GM19438 (cell line): Measurements from ENCODE around the gene DTX1.

ENCODE experiments used
- ATAC-seq: cut with Tn5 transposase; IDR thresholded peaks from one replicate; pipeline ENCODE4 v1.9.1; 2021; ENCODE audit warnings: low read depth; ENCODE audit not compliant: unreplicated experiment

The DTX1 gene

GRCh38 chr12:113056631-113057488 lies at the start of gene DTX1:
Gene DTX1, plus strand, starts transcription at chr12:113056730. Its CDS starts 1,463 bp downstream, at chr12:113058193.
- no peak for ATAC-seq

GRCh38 chr12:113007166-113007565 lies 49.4 kb upstream of the DTX1 start:
- no peak for ATAC-seq

- ATAC-seq, result no peak
Measured at GRCh38 chr12:113010701-113011100, 45.8 kb upstream of the DTX1 start.

GRCh38 chr12:113014565-113014964 lies 42.0 kb upstream of the DTX1 start:
- ATAC-seq, result no peak

DNA sequence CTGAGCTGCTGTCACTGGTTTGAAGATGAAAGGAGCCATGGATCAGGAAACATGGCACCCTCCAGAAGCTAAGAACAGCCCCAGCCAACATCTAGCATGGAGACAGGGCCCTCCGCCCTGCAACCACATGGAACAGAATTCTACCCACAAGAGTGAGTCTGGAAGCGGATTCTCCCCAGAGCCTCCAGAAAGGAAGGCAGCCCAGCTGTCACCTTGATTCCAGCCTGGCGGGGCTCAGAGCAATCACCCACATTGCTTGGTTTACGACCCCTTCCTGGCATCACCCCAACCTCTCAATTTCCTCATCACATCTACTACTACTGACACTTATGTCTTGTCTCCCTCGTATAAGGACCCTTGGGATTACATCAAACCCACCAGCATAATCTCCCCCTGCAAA lies 39.7 kb upstream of the DTX1 start:
- ATAC-seq, result no peak

GRCh38 chr12:113019025-113019424 lies 37.5 kb upstream of the DTX1 start:
- no peak for ATAC-seq

DNA sequence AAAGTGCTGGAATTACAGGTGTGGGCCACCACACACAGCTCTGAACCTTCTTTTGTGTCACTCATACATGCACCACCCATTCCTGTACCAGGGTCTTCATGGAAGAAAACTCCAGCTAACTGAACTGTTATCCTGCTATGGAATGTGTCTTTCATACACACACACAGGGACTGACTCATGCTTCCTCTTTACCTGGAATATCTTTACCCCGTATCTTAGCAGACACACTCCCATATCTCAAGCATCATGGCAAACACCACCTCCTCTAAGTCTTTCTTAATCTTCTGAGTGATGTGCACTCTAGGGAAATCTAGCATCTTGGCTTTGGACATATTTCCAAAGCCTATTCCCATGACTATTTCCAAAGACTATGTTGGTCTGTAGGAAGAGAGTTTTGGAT lies 35.0 kb upstream of the DTX1 start:
- ATAC-seq, result no peak

DNA sequence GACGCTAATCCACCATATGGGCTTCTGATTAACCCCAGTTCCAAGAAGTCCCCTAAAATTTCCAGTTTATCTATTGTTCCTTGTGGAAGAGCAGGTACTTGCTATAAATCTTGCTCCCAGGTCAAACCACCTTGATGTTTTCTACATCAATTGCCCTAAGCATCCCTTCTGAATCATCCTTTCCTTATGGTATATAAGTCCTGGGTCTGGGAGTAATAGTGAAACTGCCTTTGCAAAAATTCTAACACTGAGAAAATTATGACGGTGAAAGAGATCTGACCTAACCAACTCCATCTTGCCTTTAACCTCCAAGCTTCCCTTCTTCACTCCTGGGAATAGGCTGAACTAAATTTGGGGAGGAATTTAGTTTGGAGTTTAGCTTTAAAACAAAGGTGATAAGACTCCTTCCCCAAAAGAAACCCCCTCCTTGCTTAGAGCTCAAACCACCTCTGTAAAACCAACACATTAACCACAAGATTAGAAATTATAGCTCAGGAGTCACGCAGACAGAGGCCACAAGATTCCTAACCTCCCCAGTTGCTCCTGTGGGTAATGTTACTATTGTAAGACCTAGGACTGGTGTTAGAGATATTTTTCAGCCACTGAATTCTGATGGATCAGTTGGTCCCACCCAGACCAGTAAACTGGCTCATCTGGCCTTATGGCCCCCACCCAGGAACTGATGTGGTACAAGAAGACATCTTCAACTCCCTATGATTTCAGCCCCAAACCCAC lies 33.8 kb upstream of the DTX1 start:
- no peak for ATAC-seq

DNA sequence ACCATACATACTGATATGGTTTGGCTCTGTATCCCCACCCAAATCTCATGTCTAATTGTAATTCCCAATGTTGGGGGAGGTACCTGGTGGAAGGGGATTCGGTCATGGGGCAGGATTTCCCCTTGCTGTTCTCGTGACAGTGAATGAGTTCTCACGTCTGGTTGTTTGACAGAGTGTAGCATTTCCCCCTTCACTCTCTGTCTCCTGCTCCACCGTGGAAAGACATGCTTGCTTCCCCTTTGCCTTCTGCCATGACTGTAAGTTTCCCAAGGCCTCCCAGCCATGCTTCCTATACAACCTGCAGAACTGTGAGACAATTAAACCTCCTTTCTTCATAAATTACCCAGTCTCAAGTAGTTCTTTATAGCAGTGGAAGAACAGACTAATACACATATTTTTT lies 28.8 kb upstream of the DTX1 start:
- no peak for ATAC-seq

GRCh38 chr12:113030875-113031525 lies 25.5 kb upstream of the DTX1 start:
- no peak for ATAC-seq

GRCh38 chr12:113039911-113040445 lies 16.6 kb upstream of the DTX1 start:
- no peak for ATAC-seq

- ATAC-seq, result no peak
Measured at GRCh38 chr12:113040722-113041171, 15.8 kb upstream of the DTX1 start.

- no peak for ATAC-seq
Measured at GRCh38 chr12:113041560-113041959, 15.0 kb upstream of the DTX1 start.

DNA sequence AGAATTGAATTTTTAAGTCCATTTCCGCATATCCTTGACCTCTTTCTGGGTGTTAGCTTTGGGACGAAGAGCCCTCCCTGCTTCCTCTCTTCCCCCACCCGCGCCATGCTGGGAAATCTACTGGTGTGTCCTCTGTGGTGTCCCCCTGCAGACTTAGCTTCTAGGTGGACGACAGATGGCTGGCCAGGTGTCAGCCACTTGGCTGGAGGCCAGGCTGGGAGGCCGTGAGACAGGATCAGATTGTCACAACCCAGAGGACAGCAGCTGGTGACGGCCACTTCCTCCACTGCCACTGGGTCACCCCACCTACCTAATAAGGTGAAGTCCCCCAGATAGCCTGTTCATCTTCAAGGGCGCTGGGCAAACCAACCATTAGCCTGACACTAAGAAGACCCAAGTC lies 13.3 kb upstream of the DTX1 start:
- ATAC-seq, result no peak

DNA sequence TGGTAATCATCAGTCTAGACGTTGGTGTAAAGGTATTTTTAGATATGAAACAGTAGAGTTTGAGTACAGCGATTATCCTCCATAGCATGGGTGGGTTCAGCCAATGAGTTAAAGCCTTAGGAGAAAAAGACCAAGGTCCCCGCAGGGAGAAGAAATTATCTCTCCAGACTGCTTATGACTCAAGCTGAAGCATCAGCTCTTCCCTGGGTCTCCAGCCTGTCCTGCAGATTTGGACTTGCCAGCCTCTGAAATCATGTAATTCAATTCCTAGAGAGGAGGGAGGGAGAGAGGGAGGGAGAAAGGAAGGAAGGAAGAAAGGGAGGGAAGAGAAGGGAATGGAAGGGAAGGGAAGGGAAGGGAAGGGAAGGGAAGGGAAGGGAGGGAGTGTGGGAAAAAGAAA lies 12.0 kb upstream of the DTX1 start:
- ATAC-seq, result no peak

GRCh38 chr12:113048716-113049127 lies 7.8 kb upstream of the DTX1 start:
- ATAC-seq, result no peak

DNA sequence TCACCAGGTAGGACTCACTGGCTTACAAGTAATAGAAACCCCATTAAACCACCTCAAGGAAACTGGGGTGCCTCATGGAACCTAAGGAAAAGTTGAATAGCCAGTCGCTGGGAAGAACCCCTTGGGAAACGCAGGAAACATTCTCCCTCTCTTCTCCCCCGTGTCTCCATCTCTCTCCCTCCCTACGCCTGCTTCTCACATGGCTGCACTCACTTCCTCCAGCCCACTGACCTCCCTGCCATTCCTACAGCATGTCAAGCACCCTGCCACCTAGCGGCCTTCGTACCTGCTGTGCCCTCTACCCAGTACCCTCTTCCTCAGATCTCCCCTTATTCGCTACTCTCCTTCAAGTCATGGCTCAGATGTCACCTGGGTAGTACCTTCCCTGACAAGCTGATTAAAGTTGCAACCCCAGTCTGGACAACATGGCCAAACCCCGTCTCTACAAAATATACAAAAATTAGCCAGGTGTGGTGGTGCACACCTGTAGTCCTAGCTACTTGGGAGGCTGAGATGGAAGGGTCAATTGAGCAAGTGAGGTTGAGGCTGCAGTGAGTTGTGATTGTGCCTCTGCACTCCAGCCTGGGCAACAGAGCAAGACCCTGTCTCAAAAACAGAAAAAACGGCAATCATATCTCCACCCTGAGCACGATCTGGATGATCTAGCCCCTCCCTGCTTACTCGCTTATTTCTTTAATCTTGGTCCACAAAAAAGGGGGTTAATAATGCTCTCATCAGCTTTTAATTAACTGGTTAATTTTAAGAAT lies 6.4 kb upstream of the DTX1 start:
- ATAC-seq, result no peak

- no peak for ATAC-seq
Measured at GRCh38 chr12:113050795-113051194, 5.7 kb upstream of the DTX1 start.

GRCh38 chr12:113051759-113052158 lies 4.8 kb upstream of the DTX1 start:
- ATAC-seq, result no peak

- ATAC-seq, result no peak
Measured at GRCh38 chr12:113052326-113052725, 4.2 kb upstream of the DTX1 start.
